G401 (cell line): ENCODE measurements around the gene FAM83D. TPM values are rescaled to one million over a fixed set of nuclear protein-coding genes. Genes with fewer than 3 reads are reported as not detected.
A peak's percentile ranks its signal among the peaks of the same experiment; 100 is the strongest.

Source experiments
- DNase-seq: peaks from one replicate; pipeline ENCODE4 v3.0.0-alpha.2; 2015; ENCODE audit warnings: low spot score
- in situ Hi-C: cut with HindIII; loops from 2 replicates; pipeline ENCODE4 v1.10.0; 2016; ENCODE audit warnings: low sequenced_read_pairs, mixed read lengths
- total RNA-seq: library from RNA; depleted of rRNA; stranded (reverse); fragments of >200 nt; shearing (Covaris generic); gene quantifications from 2 replicates; pipeline ENCODE4 v1.2.3, GENCODE V29; 2014

FAM83D gene
- total RNA-seq, 1 experiment from 2014 or later, result 38.4 TPM

- in situ Hi-C loops, result no loop called here
- DNase-seq, result peak; percentile 85
These were observed 32.6 kb upstream of the FAM83D start for GRCh38 chr20:38893565-38894090.

- peak; percentile 57 for DNase-seq
- in situ Hi-C loops, result no loop called here
These were observed 31.9 kb upstream of the FAM83D start for GRCh38 chr20:38894091-38894847.

GRCh38 chr20:38895098-38895949, 30.9 kb upstream of the FAM83D start:
- in situ Hi-C loops, result no loop called here
- DNase-seq, result no peak

- DNase-seq, result no peak
- in situ Hi-C loops, result no loop called here
These were observed 30.1 kb upstream of the FAM83D start for GRCh38 chr20:38896009-38896594.

- DNase-seq, result no peak
- in situ Hi-C loops, result no loop called here
These were observed 28.9 kb upstream of the FAM83D start for GRCh38 chr20:38897267-38897666.

- DNase-seq, result no peak
- in situ Hi-C loops, result no loop called here
These were observed 25.6 kb upstream of the FAM83D start for GRCh38 chr20:38900606-38901005.

GRCh38 chr20:38902601-38903000, 23.6 kb upstream of the FAM83D start:
- no peak for DNase-seq
- in situ Hi-C loops, result no loop called here

GRCh38 chr20:38903335-38903734, 22.9 kb upstream of the FAM83D start:
- in situ Hi-C loops, result no loop called here

GRCh38 chr20:38905375-38905774, 20.8 kb upstream of the FAM83D start:
- in situ Hi-C loops, result no loop called here

More at GRCh38 chr20:38903335-38903734, 22.9 kb upstream of the FAM83D start:
- no peak for DNase-seq

GRCh38 chr20:38907918-38908677, 18.1 kb upstream of the FAM83D start:
- no peak for DNase-seq
- in situ Hi-C loops, result no loop called here

More at GRCh38 chr20:38905375-38905774, 20.8 kb upstream of the FAM83D start:
- DNase-seq, result no peak

- no peak for DNase-seq
- in situ Hi-C loops, result no loop called here
These were observed 10.9 kb upstream of the FAM83D start for GRCh38 chr20:38915355-38915754.

GRCh38 chr20:38917657-38918056, 8.6 kb upstream of the FAM83D start:
- in situ Hi-C loops, result no loop called here
- no peak for DNase-seq

- in situ Hi-C loops, result no loop called here
- DNase-seq, result no peak
These were observed 8.0 kb upstream of the FAM83D start for GRCh38 chr20:38918172-38918571.

- in situ Hi-C loops, result no loop called here
- no peak for DNase-seq
These were observed 6.5 kb upstream of the FAM83D start for GRCh38 chr20:38919683-38920082.

GRCh38 chr20:38920411-38920810, 5.8 kb upstream of the FAM83D start:
- in situ Hi-C loops, result no loop called here
- no peak for DNase-seq

GRCh38 chr20:38920851-38921250, 5.4 kb upstream of the FAM83D start:
- in situ Hi-C loops, result no loop called here
- DNase-seq, result no peak

GRCh38 chr20:38924718-38925117, 1.5 kb upstream of the FAM83D start:
- no peak for DNase-seq
- in situ Hi-C loops, result no loop called here

- in situ Hi-C loops, result no loop called here
- DNase-seq, result no peak
These were observed 858 bp downstream of the FAM83D start for GRCh38 chr20:38926934-38927616.
